Activated naive CD4-positive, alpha-beta T cell treated with anti-CD3 and anti-CD28 coated beads, Interleukin-2, amount 50 U/mL, for 24 hours (primary cell): ENCODE data around the gene SSR1.
A peak's percentile ranks its signal among the peaks of the same experiment; 100 is the strongest.
"Not testable (repeated sequence)": the region's sequence is repeated elsewhere in the genome, so short reads cannot be mapped to it uniquely, and the experiment has no call there.

Source experiments
- H3K27ac Mint-ChIP-seq: one replicate; pipeline ENCODE4 v1.8.0; 2021; ENCODE audit warnings: mild to moderate bottlenecking, mixed read lengths
- H3K27me3 Mint-ChIP-seq: one replicate; pipeline ENCODE4 v1.8.0; 2021; ENCODE audit warnings: mixed read lengths
- H3K36me3 Mint-ChIP-seq: one replicate; pipeline ENCODE4 v1.8.0; 2021; ENCODE audit warnings: mixed read lengths
- H3K4me1 Mint-ChIP-seq: one replicate; pipeline ENCODE4 v1.8.0; 2021; ENCODE audit warnings: mixed read lengths
- H3K4me3 Mint-ChIP-seq: one replicate; pipeline ENCODE4 v1.8.0; 2021; ENCODE audit warnings: mild to moderate bottlenecking, mixed read lengths
- H3K9me3 Mint-ChIP-seq: one replicate; pipeline ENCODE4 v1.8.0; 2021; ENCODE audit warnings: mixed read lengths

Gene SSR1

GRCh38 chr6:7328243-7328642 is 15.2 kb upstream of the SSR1 start:
- H3K4me3 Mint-ChIP-seq, result no peak overlapping the region
- H3K4me1 Mint-ChIP-seq, result no peaks in the 10 kb centered on the region
- no peaks in the 10 kb centered on the region for H3K9me3 Mint-ChIP-seq
- peaks cover 1% of the 10 kb centered on the region for H3K27me3 Mint-ChIP-seq
- no peak overlapping the region for H3K27ac Mint-ChIP-seq
- H3K36me3 Mint-ChIP-seq, result no peaks in the 10 kb centered on the region

GRCh38 chr6:7325750-7326149 is 12.8 kb upstream of the SSR1 start:
- peaks cover 1% of the 10 kb centered on the region for H3K27me3 Mint-ChIP-seq
- no peaks in the 10 kb centered on the region for H3K4me1 Mint-ChIP-seq
- no peaks in the 10 kb centered on the region for H3K36me3 Mint-ChIP-seq
- H3K9me3 Mint-ChIP-seq, result no peaks in the 10 kb centered on the region
- H3K27ac Mint-ChIP-seq, result no peak overlapping the region
- H3K4me3 Mint-ChIP-seq, result no peak overlapping the region

DNA sequence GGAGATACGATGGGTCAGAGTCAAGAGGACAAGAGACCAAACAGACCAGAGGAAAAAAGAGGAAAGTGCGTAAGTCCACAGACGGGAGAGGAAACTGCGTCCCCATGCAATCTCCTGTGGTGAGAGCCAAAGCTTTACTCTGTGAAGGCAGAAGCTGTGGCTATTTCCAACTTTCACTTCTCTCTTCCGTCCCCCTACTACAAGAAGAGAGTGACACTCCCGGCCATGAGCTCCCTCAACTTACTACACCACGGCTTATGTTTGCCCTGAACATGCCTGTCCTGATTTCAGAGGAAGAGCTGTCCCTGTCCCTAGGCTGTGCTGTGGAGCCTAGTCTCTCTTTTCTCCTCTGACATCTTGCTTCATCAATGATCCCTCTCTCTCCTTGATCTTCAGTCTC is 11.5 kb upstream of the SSR1 start:
- no peaks in the 10 kb centered on the region for H3K9me3 Mint-ChIP-seq
- no peaks in the 10 kb centered on the region for H3K36me3 Mint-ChIP-seq
- no peak overlapping the region for H3K27ac Mint-ChIP-seq
- H3K4me1 Mint-ChIP-seq, result no peaks in the 10 kb centered on the region
- H3K4me3 Mint-ChIP-seq, result no peak overlapping the region
- H3K27me3 Mint-ChIP-seq, result peaks cover 1% of the 10 kb centered on the region

DNA sequence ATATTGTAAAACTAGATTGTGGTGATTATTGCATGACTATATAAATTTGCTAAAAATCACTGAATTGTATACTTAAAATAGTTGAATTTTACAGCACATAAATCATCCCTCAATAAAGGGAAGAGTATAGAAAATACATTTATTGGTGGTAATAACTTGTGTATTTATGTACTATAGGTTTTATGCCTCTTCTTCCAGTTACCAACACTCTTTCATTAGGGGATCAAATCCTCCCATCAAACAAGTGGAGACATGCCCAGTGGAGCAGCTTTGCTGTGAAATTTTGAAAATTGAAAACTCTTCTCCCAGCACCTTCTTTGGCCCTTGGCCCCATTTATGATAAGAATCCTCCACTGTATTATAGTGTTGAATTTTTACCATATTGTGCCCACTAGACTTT is 10.1 kb upstream of the SSR1 start:
- Mint-ChIP-seq H3K4me3 (no peak overlapping the region), H3K27ac (no peak overlapping the region), H3K4me1 (no peaks in the 10 kb centered on the region), H3K36me3 (no peaks in the 10 kb centered on the region), H3K9me3 (no peaks in the 10 kb centered on the region), H3K27me3 (no peaks in the 10 kb centered on the region)

DNA sequence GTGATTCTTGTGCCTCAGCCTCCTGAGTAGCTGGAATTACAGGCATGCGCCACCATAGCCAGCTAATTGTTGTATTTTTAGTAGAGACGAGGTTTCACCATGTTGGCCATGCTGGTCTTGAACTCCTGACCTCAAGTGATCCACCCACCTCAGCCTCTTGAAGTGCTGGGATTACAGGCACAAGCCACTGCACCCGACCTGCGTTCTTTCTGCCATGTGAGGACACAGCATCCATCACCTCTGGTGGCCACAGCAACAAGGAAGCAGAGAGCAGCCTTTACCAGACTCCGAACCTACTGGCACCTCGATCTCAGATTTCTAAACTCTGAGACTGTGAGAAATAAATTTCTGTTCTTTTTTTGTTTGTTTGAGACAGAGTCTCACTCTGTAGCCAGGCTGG is 8.9 kb upstream of the SSR1 start:
- H3K27ac Mint-ChIP-seq, H3K36me3 Mint-ChIP-seq, H3K4me1 Mint-ChIP-seq, H3K4me3 Mint-ChIP-seq, H3K9me3 Mint-ChIP-seq, H3K27me3 Mint-ChIP-seq: not testable (repeated sequence)

DNA sequence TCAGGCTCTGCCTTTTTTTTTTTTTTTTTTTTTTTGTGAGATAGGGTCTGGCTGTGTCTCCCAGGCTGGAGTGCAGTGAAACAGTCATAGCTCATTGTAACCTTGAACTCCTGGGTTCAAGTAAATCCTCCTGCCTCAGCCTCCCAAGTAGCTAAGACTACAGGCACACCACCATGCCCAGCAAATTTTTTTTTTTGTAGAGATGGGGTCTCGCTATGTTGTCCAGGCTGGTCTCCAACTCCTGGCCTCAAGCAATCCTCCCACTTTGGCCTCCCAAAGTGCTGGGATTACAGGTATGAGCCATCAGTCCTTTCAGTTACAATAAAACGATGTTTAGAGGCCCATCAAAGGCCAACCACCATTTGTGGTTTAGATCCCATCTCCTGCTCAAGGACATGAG is 6.4 kb upstream of the SSR1 start:
- H3K27me3 Mint-ChIP-seq, H3K27ac Mint-ChIP-seq, H3K4me1 Mint-ChIP-seq, H3K9me3 Mint-ChIP-seq, H3K4me3 Mint-ChIP-seq, H3K36me3 Mint-ChIP-seq: not testable (repeated sequence)

DNA sequence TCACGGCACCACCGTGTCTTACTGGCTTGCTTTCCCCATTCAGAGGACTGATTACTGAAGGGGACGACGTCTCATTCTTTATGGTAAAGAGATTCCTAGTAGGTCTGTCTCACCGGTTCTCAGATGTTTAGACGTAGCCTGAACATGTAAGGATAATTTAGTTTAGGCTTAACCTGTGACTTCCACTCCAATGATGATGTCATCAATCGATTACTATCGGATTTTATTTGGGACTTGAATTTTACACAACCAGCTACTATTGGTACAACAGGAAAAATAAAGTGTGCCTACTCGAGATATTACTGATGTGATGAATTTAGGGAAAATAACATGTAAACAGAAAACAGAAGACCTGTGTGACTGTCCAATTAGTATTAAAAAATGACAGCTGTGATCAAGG is 4.5 kb upstream of the SSR1 start:
- Mint-ChIP-seq H3K4me1 (peaks cover 8% of the 10 kb centered on the region), H3K36me3 (no peaks in the 10 kb centered on the region), H3K27ac (no peak overlapping the region), H3K9me3 (no peaks in the 10 kb centered on the region), H3K27me3 (no peaks in the 10 kb centered on the region), H3K4me3 (no peak overlapping the region)

- H3K4me3 Mint-ChIP-seq, result no peak overlapping the region
- no peaks in the 10 kb centered on the region for H3K27me3 Mint-ChIP-seq
- H3K9me3 Mint-ChIP-seq, result no peaks in the 10 kb centered on the region
- peaks cover 3% of the 10 kb centered on the region for H3K36me3 Mint-ChIP-seq
- peaks cover 11% of the 10 kb centered on the region for H3K4me1 Mint-ChIP-seq
- no peak overlapping the region for H3K27ac Mint-ChIP-seq
Observed at GRCh38 chr6:7316658-7317533, 3.9 kb upstream of the SSR1 start.

- H3K27me3 Mint-ChIP-seq, result no peaks in the 10 kb centered on the region
- H3K27ac Mint-ChIP-seq, result no peak overlapping the region
- no peaks in the 10 kb centered on the region for H3K9me3 Mint-ChIP-seq
- H3K4me3 Mint-ChIP-seq, result no peak overlapping the region
- H3K4me1 Mint-ChIP-seq, result peaks cover 21% of the 10 kb centered on the region
- peaks cover 6% of the 10 kb centered on the region for H3K36me3 Mint-ChIP-seq
Observed at GRCh38 chr6:7315948-7316365, 3.0 kb upstream of the SSR1 start.

GRCh38 chr6:7315087-7315947 is 2.3 kb upstream of the SSR1 start:
- not testable (repeated sequence) for H3K27ac Mint-ChIP-seq, H3K27me3 Mint-ChIP-seq, H3K36me3 Mint-ChIP-seq, H3K9me3 Mint-ChIP-seq, H3K4me3 Mint-ChIP-seq
- H3K4me1 Mint-ChIP-seq, result peaks cover 22% of the 10 kb centered on the region

DNA sequence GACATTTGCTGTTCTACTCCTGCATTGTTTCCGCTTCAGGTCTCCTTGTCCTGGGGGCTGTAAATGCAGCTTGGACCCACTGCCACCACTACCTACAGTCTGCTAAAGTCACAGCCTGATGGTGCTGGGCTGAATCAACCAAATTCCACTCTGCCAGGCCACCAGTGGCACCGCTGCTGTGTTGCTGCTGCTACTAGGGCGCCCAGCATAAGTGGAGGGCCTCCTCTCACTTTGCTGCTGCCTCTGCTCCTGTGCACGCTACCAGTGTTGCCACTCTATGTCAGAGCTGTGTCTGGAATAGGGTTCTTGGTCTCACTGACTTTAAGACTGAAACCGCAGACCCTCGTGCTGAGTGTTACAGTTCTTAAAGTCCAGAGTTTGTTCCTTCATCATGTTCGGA is 1.4 kb upstream of the SSR1 start:
- Mint-ChIP-seq H3K27ac (peak overlapping the region; percentile 88), H3K27me3 (no peaks in the 10 kb centered on the region), H3K36me3 (peaks cover 12% of the 10 kb centered on the region), H3K4me3 (no peak overlapping the region), H3K4me1 (peaks cover 31% of the 10 kb centered on the region), H3K9me3 (no peaks in the 10 kb centered on the region)

GRCh38 chr6:7313505-7314165 is 636 bp upstream of the SSR1 start:
- H3K27me3 Mint-ChIP-seq, result no peaks in the 10 kb centered on the region
- peak overlapping the region; percentile 100 for H3K4me3 Mint-ChIP-seq
- H3K27ac Mint-ChIP-seq, result peak overlapping the region; percentile 88
- H3K4me1 Mint-ChIP-seq, result peaks cover 39% of the 10 kb centered on the region
- H3K9me3 Mint-ChIP-seq, result no peaks in the 10 kb centered on the region
- H3K36me3 Mint-ChIP-seq, result peaks cover 13% of the 10 kb centered on the region

GRCh38 chr6:7311917-7312615 is 933 bp downstream of the SSR1 start:
- H3K27me3 Mint-ChIP-seq, result no peaks in the 10 kb centered on the region
- peaks cover 51% of the 10 kb centered on the region for H3K4me1 Mint-ChIP-seq
- peak overlapping the region; percentile 97 for H3K27ac Mint-ChIP-seq

DNA sequence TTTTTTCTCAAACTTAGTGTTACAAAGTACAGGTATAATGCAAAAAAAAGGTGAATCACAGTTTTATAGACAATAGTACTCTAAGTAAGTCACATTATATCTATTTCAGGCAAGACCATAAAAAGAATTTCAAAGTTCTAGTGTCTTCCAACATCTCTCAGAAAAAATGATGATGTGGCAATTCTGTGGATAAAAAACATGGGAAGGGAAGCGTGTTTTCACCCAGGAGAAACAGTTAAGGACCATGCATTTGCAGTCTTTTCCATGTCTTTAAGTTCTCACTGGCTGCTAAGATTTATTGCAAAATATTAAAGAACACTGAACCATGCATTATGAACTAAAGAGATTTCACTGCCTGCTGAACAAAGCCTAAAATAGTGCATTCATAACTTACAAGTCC is 1.8 kb downstream of the SSR1 start:
- Mint-ChIP-seq H3K4me3 (peak overlapping the region; percentile 82), H3K4me1 (peaks cover 54% of the 10 kb centered on the region)

More at GRCh38 chr6:7311917-7312615, 933 bp downstream of the SSR1 start:
- Mint-ChIP-seq H3K36me3 (peaks cover 21% of the 10 kb centered on the region), H3K4me3 (peak overlapping the region; percentile 100), H3K9me3 (no peaks in the 10 kb centered on the region)

DNA sequence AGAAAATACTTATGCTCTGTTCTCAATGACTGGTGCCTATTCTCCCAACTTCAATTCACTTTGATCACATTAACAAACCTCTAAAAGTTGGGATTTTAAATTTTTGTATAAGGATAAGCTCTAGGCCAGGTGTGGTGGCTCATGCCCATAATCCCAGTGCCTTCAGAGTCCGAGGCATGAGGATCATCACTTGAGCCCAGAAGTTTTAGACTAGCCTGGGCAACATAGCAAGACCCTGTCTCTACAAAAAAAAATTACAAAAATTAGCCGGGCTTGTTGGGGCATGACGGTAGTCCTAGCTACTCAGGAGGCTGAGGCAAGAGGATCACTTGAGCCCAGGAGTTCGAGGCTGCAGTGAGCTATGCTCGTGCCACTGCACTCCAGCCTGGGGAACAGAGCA is 3.9 kb downstream of the SSR1 start:
- Mint-ChIP-seq H3K9me3 (no peaks in the 10 kb centered on the region), H3K27ac (no peak overlapping the region), H3K36me3 (peaks cover 27% of the 10 kb centered on the region), H3K4me1 (peaks cover 66% of the 10 kb centered on the region), H3K4me3 (no peak overlapping the region), H3K27me3 (no peaks in the 10 kb centered on the region)

More for the DNA sequence above, 1.8 kb downstream of the SSR1 start:
- Mint-ChIP-seq H3K27ac (no peak overlapping the region), H3K27me3 (no peaks in the 10 kb centered on the region), H3K36me3 (peaks cover 23% of the 10 kb centered on the region), H3K9me3 (no peaks in the 10 kb centered on the region)
